Loucy (cell line): ENCODE measurements around the gene DAB2.

Source experiments
- CTCF ChIP-seq: fragments of 200-600 bp; sonication (generic); conservative IDR thresholded peaks from 2 replicates; pipeline ENCODE4 v1.5.1; 2014; ENCODE audit warnings: mild to moderate bottlenecking, antibody characterized with exemption, low read length
- EZH2phosphoT487 ChIP-seq: fragments of 200-600 bp; IDR thresholded peaks from 2 replicates; pipeline ENCODE4 v1.6.1; 2018; ENCODE audit warnings: antibody characterized with exemption, mild to moderate bottlenecking, moderate library complexity, borderline replicate concordance

GRCh38 chr5:39466846-39467245 lies 42.1 kb upstream of the DAB2 start:
- TF ChIP-seq CTCF: no peak
- no peak for TF ChIP-seq EZH2phosphoT487
